Mucosa of rectum (tissue), 2 donors: ENCODE data around the gene GRIK5.

Experiments used
- H3K27ac ChIP-seq, 2 donors: one replicate each; pipeline ENCODE4 v1.7.0; 2013; ENCODE audit warnings: inconsistent platforms in 2 of 2, low read depth in 2 of 2, low read length in 2 of 2
- H3K27me3 ChIP-seq, 2 donors: one replicate each; pipeline ENCODE4 v1.7.0; 2013; ENCODE audit warnings: low read length in 2 of 2; ENCODE audit not compliant: control insufficient read depth in 2 of 2, insufficient read depth in 2 of 2
- H3K36me3 ChIP-seq, 2 donors: one replicate each; pipeline ENCODE4 v1.7.0; 2013; ENCODE audit warnings: low read length in 2 of 2; ENCODE audit not compliant: control insufficient read depth in 2 of 2, insufficient read depth in 2 of 2
- H3K4me1 ChIP-seq, 2 donors: one replicate each; pipeline ENCODE4 v1.7.0; 2013; ENCODE audit warnings: low read length in 2 of 2, mild to moderate bottlenecking in 1 of 2; ENCODE audit not compliant: control insufficient read depth in 2 of 2, insufficient read depth in 2 of 2
- H3K4me3 ChIP-seq, 2 donors: one replicate each; pipeline ENCODE4 v1.7.0; 2013; ENCODE audit warnings: low read length in 2 of 2
- H3K9ac ChIP-seq, 2 donors: one replicate each; pipeline ENCODE4 v1.7.0; 2013; ENCODE audit warnings: low read length in 2 of 2, low read depth in 1 of 2, mild to moderate bottlenecking in 1 of 2
- H3K9me3 ChIP-seq, 2 donors: one replicate each; pipeline ENCODE4 v1.7.0; 2013; ENCODE audit warnings: low read length in 2 of 2; ENCODE audit not compliant: control insufficient read depth in 2 of 2
- donor health status: healthy.
- donor health status: Normal muscosa, but diverticular disease.

Gene GRIK5

GRCh38 chr19:42089191-42089750 lies 19.3 kb upstream of the GRIK5 start:
- peak overlapping the region in 1 of 2 donors; percentile 43 for H3K27ac ChIP-seq
- no peaks in the 10 kb centered on the region for H3K36me3 ChIP-seq
- no peak overlapping the region for H3K9ac ChIP-seq
- H3K27me3 ChIP-seq, result no peaks in the 10 kb centered on the region
- H3K9me3 ChIP-seq, result no peaks in the 10 kb centered on the region
- no peak overlapping the region for H3K4me3 ChIP-seq
- H3K4me1 ChIP-seq, result peaks cover 7 to 14% of the 10 kb centered on the region in 2 donors

GRCh38 chr19:42088471-42089190 lies 18.6 kb upstream of the GRIK5 start:
- peaks cover 7 to 14% of the 10 kb centered on the region in 2 donors for H3K4me1 ChIP-seq
- no peak overlapping the region for H3K9ac ChIP-seq
- no peak overlapping the region for H3K4me3 ChIP-seq
- H3K36me3 ChIP-seq, result no peaks in the 10 kb centered on the region
- H3K9me3 ChIP-seq, result no peaks in the 10 kb centered on the region
- H3K27me3 ChIP-seq, result no peaks in the 10 kb centered on the region
- H3K27ac ChIP-seq, result peak overlapping the region in 1 of 2 donors; percentile 43

DNA sequence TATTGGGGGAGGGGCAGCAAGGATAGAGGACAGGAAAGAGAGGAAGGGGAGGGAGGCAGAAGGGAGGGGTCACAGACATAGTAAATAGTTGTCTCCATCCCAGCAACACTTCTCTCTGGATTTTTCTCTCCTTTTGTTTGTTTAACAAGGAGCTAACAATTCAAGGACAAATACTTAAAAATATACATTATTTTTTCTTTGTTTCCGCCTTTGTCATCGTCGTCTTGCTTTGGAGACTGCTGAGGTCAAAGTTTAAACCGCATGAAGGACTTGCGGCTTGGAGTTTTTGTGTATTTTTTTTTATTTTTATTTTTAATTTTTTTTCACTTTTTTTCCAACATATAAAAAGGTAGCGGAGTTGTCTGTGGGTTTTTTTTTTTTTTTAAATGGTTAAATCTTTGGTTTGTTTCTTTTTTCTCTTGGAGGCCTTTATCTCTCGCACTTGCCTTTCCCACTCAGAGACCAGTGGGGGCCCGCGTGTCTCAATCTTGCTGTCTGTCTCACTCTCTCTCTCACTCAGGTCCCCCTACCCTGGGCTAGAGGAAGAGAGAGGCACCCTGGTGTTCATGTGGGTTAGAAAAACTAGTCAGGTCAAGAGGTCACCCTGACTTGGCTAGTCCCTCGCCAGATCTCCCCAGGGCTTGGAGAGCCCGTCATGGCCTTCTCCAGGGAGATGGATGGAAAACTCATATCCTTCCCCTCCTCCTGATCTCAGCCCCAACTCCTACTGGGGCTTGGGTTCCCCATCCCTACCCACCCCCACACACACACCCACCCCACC lies 17.0 kb upstream of the GRIK5 start:
- no peaks in the 10 kb centered on the region for H3K9me3 ChIP-seq
- H3K27ac ChIP-seq, result no peak overlapping the region
- peaks cover 7 to 13% of the 10 kb centered on the region in 2 donors for H3K4me1 ChIP-seq
- H3K36me3 ChIP-seq, result no peaks in the 10 kb centered on the region
- no peak overlapping the region for H3K4me3 ChIP-seq
- no peak overlapping the region for H3K9ac ChIP-seq
- H3K27me3 ChIP-seq, result no peaks in the 10 kb centered on the region

DNA sequence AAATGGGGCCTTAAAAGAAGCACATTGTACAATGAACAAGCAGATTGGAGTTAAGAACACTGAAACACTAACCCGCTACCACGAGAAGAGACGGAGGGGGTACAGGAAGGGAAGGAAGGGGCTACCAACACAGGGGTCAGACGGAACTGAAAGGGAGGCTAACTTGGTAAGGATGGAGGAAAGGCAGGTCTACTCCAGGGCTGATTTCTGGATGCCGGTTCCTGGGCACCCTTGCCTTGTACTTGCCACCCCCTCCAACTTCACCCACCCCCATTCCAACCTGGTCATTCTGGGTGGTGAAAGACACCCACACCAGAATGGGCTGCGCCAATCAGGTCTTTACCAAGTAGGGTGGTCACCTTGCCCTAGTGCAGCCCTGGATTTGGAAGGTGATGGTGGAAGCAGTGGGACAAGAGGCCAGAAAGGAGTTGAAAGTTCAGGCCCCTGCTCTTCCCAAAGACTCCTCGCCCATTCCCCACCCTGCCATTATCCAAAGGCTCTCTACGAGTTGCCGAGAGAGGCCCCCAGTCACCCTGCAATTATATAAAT lies 16.3 kb upstream of the GRIK5 start:
- peaks cover 6 to 11% of the 10 kb centered on the region in 2 donors for H3K4me1 ChIP-seq
- no peak overlapping the region for H3K9ac ChIP-seq
- no peaks in the 10 kb centered on the region for H3K27me3 ChIP-seq
- H3K4me3 ChIP-seq, result no peak overlapping the region
- H3K9me3 ChIP-seq, result no peaks in the 10 kb centered on the region
- no peak overlapping the region for H3K27ac ChIP-seq
- H3K36me3 ChIP-seq, result peaks cover 2% of the 10 kb centered on the region in 2 donors

- H3K4me1 ChIP-seq, result peaks cover 10 to 13% of the 10 kb centered on the region in 2 donors
- no peak overlapping the region for H3K4me3 ChIP-seq
- peaks cover 28 to 29% of the 10 kb centered on the region in 2 donors for H3K36me3 ChIP-seq
- no peaks in the 10 kb centered on the region for H3K9me3 ChIP-seq
- no peak overlapping the region for H3K9ac ChIP-seq
- no peaks in the 10 kb centered on the region for H3K27me3 ChIP-seq
- no peak overlapping the region for H3K27ac ChIP-seq
These were observed 13.5 kb upstream of the GRIK5 start for GRCh38 chr19:42083537-42083936.

- Histone ChIP-seq H3K36me3 (peaks cover 30 to 33% of the 10 kb centered on the region in 2 donors), H3K27me3 (no peaks in the 10 kb centered on the region), H3K9me3 (no peaks in the 10 kb centered on the region), H3K4me1 (peaks cover 25 to 26% of the 10 kb centered on the region in 2 donors), H3K9ac (no peak overlapping the region), H3K27ac (peak overlapping the region in 1 of 2 donors; percentile 7), H3K4me3 (no peak overlapping the region)
These were observed 11.7 kb upstream of the GRIK5 start for GRCh38 chr19:42081584-42082203.

DNA sequence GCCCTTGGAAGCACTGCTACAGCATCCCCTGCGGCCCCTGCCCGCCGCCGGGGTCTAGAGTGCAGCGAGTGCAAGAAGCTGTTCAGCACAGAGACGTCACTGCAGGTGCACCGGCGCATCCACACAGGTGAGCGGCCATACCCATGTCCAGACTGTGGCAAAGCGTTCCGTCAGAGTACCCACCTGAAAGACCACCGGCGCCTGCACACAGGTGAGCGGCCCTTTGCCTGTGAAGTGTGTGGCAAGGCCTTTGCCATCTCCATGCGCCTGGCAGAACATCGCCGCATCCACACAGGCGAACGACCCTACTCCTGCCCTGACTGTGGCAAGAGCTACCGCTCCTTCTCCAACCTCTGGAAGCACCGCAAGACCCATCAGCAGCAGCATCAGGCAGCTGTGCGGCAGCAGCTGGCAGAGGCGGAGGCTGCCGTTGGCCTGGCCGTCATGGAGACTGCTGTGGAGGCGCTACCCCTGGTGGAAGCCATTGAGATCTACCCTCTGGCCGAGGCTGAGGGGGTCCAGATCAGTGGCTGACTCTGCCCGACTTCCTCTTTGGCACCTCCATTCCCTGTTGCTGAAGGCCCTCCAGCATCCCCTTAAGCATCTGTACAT lies 10.9 kb upstream of the GRIK5 start:
- no peak overlapping the region for H3K9ac ChIP-seq
- H3K9me3 ChIP-seq, result no peaks in the 10 kb centered on the region
- no peaks in the 10 kb centered on the region for H3K27me3 ChIP-seq
- H3K4me3 ChIP-seq, result no peak overlapping the region
- peaks cover 27 to 28% of the 10 kb centered on the region in 2 donors for H3K4me1 ChIP-seq
- H3K27ac ChIP-seq, result no peak overlapping the region
- H3K36me3 ChIP-seq, result peaks cover 30 to 33% of the 10 kb centered on the region in 2 donors

- H3K9ac ChIP-seq, result peak overlapping the region in 1 of 2 donors; percentile 14
- peaks cover 30 to 33% of the 10 kb centered on the region in 2 donors for H3K36me3 ChIP-seq
- H3K27me3 ChIP-seq, result no peaks in the 10 kb centered on the region
- H3K9me3 ChIP-seq, result no peaks in the 10 kb centered on the region
- H3K4me1 ChIP-seq, result peaks cover 30% of the 10 kb centered on the region in 2 donors
- no peak overlapping the region for H3K4me3 ChIP-seq
- H3K27ac ChIP-seq, result no peak overlapping the region
These were observed 10.1 kb upstream of the GRIK5 start for GRCh38 chr19:42079886-42080763.

DNA sequence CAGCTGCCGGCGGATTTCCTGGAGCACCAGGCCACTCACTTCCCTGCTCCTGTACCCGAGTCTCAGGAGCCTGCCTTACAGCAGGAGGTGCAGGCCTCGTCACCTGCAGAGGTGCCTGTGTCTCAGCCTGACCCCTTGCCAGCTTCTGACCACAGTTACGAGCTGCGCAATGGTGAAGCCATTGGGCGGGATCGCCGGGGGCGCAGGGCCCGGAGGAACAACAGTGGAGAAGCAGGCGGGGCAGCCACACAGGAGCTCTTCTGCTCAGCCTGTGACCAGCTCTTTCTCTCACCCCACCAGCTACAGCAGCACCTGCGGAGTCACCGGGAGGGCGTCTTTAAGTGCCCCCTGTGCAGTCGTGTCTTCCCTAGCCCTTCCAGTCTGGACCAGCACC lies 9.3 kb upstream of the GRIK5 start:
- H3K9ac ChIP-seq, result no peak overlapping the region
- peaks cover 32 to 34% of the 10 kb centered on the region in 2 donors for H3K4me1 ChIP-seq
- no peaks in the 10 kb centered on the region for H3K9me3 ChIP-seq
- H3K4me3 ChIP-seq, result no peak overlapping the region
- no peaks in the 10 kb centered on the region for H3K27me3 ChIP-seq
- H3K27ac ChIP-seq, result no peak overlapping the region
- H3K36me3 ChIP-seq, result peaks cover 30 to 33% of the 10 kb centered on the region in 2 donors
